ENCODE data around the gene PCSK4.

The PCSK4 gene

GRCh38 chr19:1457031-1457739 lies 33.0 kb downstream of the PCSK4 start:
- DNase-seq (ENCODE audit: low spot score): no peak
- in situ Hi-C loops (cut with MboI; ENCODE audit: low sequenced_read_pairs, unreplicated experiment): no loop called here
- TF ChIP-seq CTCF (IDR thresholded peaks at IDR 0.05; ENCODE audit: borderline replicate concordance, control extremely low read depth, extremely low read depth, insufficient read depth, missing control alignments): no peak

DNA sequence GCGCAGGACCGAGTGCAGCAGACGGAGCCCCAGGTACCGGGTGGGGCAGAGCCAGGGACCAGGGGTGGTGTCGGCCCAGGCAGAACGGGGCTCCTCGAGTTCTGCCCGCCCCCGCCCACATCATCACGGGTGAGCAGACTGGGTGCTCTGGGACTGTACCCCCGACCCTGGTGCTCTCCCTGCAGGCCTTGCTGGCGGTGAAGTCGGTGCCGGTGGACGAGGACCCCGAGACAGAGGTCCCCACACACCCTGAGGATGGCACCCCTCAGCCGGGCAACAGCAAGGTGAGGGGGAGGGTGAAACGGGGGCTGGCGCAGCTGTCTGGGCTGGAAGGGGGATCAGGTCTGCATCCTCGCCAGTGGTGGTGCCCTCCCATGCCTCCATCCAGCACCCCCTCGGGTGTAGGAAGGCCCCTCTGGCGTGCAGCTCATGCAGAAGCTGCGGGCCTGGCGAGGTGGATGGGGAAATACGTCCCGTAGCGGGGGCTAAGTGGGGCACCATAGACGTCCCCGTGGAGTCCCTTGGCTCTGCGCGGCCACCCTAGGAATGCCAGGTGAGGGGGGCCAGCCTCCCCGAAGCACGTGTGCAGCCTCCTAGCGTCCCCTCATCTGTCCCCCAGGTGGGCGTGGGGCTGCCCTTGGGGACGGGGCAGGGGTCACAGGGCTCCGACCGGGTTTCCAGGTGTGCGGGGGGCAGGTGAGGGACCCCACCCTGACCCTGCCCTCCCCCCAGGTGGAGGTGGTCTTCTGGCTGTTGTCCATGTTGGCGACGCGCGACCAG lies 33.8 kb downstream of the PCSK4 start:
- TF ChIP-seq CTCF (IDR thresholded peaks at IDR 0.05; ENCODE audit: borderline replicate concordance, control extremely low read depth, extremely low read depth, insufficient read depth, missing control alignments): no peak
- in situ Hi-C loops (cut with MboI; ENCODE audit: low sequenced_read_pairs, unreplicated experiment): no loop called here
- no peak for DNase-seq (ENCODE audit: low spot score)

GRCh38 chr19:1455336-1456120 lies 34.6 kb downstream of the PCSK4 start:
- no peak for TF ChIP-seq CTCF (IDR thresholded peaks at IDR 0.05; ENCODE audit: borderline replicate concordance, control extremely low read depth, extremely low read depth, insufficient read depth, missing control alignments)
- DNase-seq (ENCODE audit: low spot score): peak; percentile 84
- in situ Hi-C loops (cut with MboI; ENCODE audit: low sequenced_read_pairs, unreplicated experiment): no loop called here

GRCh38 chr19:1455002-1455335 lies 35.2 kb downstream of the PCSK4 start:
- no peak for DNase-seq (ENCODE audit: low spot score)
- TF ChIP-seq CTCF (IDR thresholded peaks at IDR 0.05; ENCODE audit: borderline replicate concordance, control extremely low read depth, extremely low read depth, insufficient read depth, missing control alignments): no peak
- in situ Hi-C loops (cut with MboI; ENCODE audit: low sequenced_read_pairs, unreplicated experiment): no loop called here

GRCh38 chr19:1453525-1454364 lies 36.4 kb downstream of the PCSK4 start:
- TF ChIP-seq CTCF (IDR thresholded peaks at IDR 0.05; ENCODE audit: borderline replicate concordance, control extremely low read depth, extremely low read depth, insufficient read depth, missing control alignments): no peak
- in situ Hi-C loops (cut with MboI; ENCODE audit: low sequenced_read_pairs, unreplicated experiment): no loop called here
- no peak for DNase-seq (ENCODE audit: low spot score)

All from GM13976 (cell line).